Measurements from ENCODE around the gene NAE1.
"Not testable (repeated sequence)": the region's sequence is repeated elsewhere in the genome, so short reads cannot be mapped to it uniquely, and the experiment has no call there.

NAE1 gene

GRCh38 chr16:66830422-66831404, at the start of gene NAE1:
NAE1 (minus strand) TSS chr16:66830976; CDS start chr16:66830899, 77 bp downstream.
- H3K4me1 ChIP-seq (ENCODE audit: control insufficient read depth in 5 of 5, insufficient read depth in 5 of 5, low read length in 5 of 5): peaks cover 3 to 21% (median 16%) of the 10 kb centered on the region in 5 donors
- peak within 1 kb of the TSS in 4 of 5 donors; percentile 76 to 86 (median 81) for H3K9ac ChIP-seq (ENCODE audit: low read length in 5 of 5)
- no peak within 1 kb of the TSS for H3K27ac ChIP-seq (ENCODE audit: low read depth, low read length)

GRCh38 chr16:66878067-66878466, 47.3 kb upstream of the NAE1 start:
- H3K36me3 ChIP-seq (ENCODE audit: control insufficient read depth in 5 of 5, insufficient read depth in 5 of 5, low read length in 5 of 5): no peaks in the 10 kb centered on the region
- no peaks in the 10 kb centered on the region for H3K27me3 ChIP-seq (ENCODE audit: control insufficient read depth in 5 of 5, insufficient read depth in 4 of 5, low read length in 5 of 5)
- no peak overlapping the region for H3K9ac ChIP-seq (ENCODE audit: low read length in 5 of 5)
- H3K27ac ChIP-seq (ENCODE audit: low read depth, low read length): no peak overlapping the region
- H3K4me1 ChIP-seq (ENCODE audit: control insufficient read depth in 5 of 5, insufficient read depth in 5 of 5, low read length in 5 of 5): peaks cover 0 to 43% (median 26%) of the 10 kb centered on the region in 5 donors
- H3K4me3 ChIP-seq (ENCODE audit: low read depth in 1 of 5, low read length in 5 of 5): no peak overlapping the region
- no peaks in the 10 kb centered on the region for H3K9me3 ChIP-seq (ENCODE audit: control insufficient read depth in 5 of 5, low read length in 5 of 5)

More at GRCh38 chr16:66830422-66831404, at the start of gene NAE1:
- Histone ChIP-seq H3K36me3 (ENCODE audit: control insufficient read depth in 5 of 5, insufficient read depth in 5 of 5, low read length in 5 of 5) (peaks cover 11 to 24% (median 12%) of the 10 kb centered on the region in 5 donors), H3K27me3 (ENCODE audit: control insufficient read depth in 5 of 5, insufficient read depth in 4 of 5, low read length in 5 of 5) (no peaks in the 10 kb centered on the region), H3K4me3 (ENCODE audit: low read depth in 1 of 5, low read length in 5 of 5) (peak within 1 kb of the TSS; percentile 32 to 87 (median 80)), H3K9me3 (ENCODE audit: control insufficient read depth in 5 of 5, low read length in 5 of 5) (no peaks in the 10 kb centered on the region)

- H3K4me3 ChIP-seq (ENCODE audit: low read depth in 1 of 5, low read length in 5 of 5): no peak overlapping the region
- no peak overlapping the region for H3K27ac ChIP-seq (ENCODE audit: low read depth, low read length)
- H3K36me3 ChIP-seq (ENCODE audit: control insufficient read depth in 5 of 5, insufficient read depth in 5 of 5, low read length in 5 of 5): no peaks in the 10 kb centered on the region
- H3K27me3 ChIP-seq (ENCODE audit: control insufficient read depth in 5 of 5, insufficient read depth in 4 of 5, low read length in 5 of 5): no peaks in the 10 kb centered on the region
- H3K9me3 ChIP-seq (ENCODE audit: control insufficient read depth in 5 of 5, low read length in 5 of 5): no peaks in the 10 kb centered on the region
- H3K9ac ChIP-seq (ENCODE audit: low read length in 5 of 5): no peak overlapping the region
- peaks cover 0 to 22% (median 18%) of the 10 kb centered on the region in 5 donors for H3K4me1 ChIP-seq (ENCODE audit: control insufficient read depth in 5 of 5, insufficient read depth in 5 of 5, low read length in 5 of 5)
Measured at GRCh38 chr16:66874079-66874775, 43.5 kb upstream of the NAE1 start.

GRCh38 chr16:66873685-66874055, 42.9 kb upstream of the NAE1 start:
- Histone ChIP-seq H3K9me3 (ENCODE audit: control insufficient read depth in 5 of 5, low read length in 5 of 5) (no peaks in the 10 kb centered on the region), H3K9ac (ENCODE audit: low read length in 5 of 5) (no peak overlapping the region), H3K4me1 (ENCODE audit: control insufficient read depth in 5 of 5, insufficient read depth in 5 of 5, low read length in 5 of 5) (peaks cover 0 to 22% (median 18%) of the 10 kb centered on the region in 5 donors), H3K27ac (ENCODE audit: low read depth, low read length) (no peak overlapping the region), H3K27me3 (ENCODE audit: control insufficient read depth in 5 of 5, insufficient read depth in 4 of 5, low read length in 5 of 5) (no peaks in the 10 kb centered on the region), H3K4me3 (ENCODE audit: low read depth in 1 of 5, low read length in 5 of 5) (peak overlapping the region in 1 of 5 donors; percentile 42), H3K36me3 (ENCODE audit: control insufficient read depth in 5 of 5, insufficient read depth in 5 of 5, low read length in 5 of 5) (no peaks in the 10 kb centered on the region)

GRCh38 chr16:66872943-66873684, 42.3 kb upstream of the NAE1 start:
- Histone ChIP-seq H3K27me3 (ENCODE audit: control insufficient read depth in 5 of 5, insufficient read depth in 4 of 5, low read length in 5 of 5) (no peaks in the 10 kb centered on the region), H3K4me1 (ENCODE audit: control insufficient read depth in 5 of 5, insufficient read depth in 5 of 5, low read length in 5 of 5) (peaks cover 0 to 20% (median 18%) of the 10 kb centered on the region in 5 donors), H3K4me3 (ENCODE audit: low read depth in 1 of 5, low read length in 5 of 5) (peak overlapping the region; percentile 44 to 72 (median 60)), H3K9me3 (ENCODE audit: control insufficient read depth in 5 of 5, low read length in 5 of 5) (no peaks in the 10 kb centered on the region), H3K9ac (ENCODE audit: low read length in 5 of 5) (peak overlapping the region in 3 of 5 donors; percentile 12 to 61 (median 57)), H3K27ac (ENCODE audit: low read depth, low read length) (no peak overlapping the region), H3K36me3 (ENCODE audit: control insufficient read depth in 5 of 5, insufficient read depth in 5 of 5, low read length in 5 of 5) (no peaks in the 10 kb centered on the region)

GRCh38 chr16:66872559-66872942, 41.8 kb upstream of the NAE1 start:
- peaks cover 0 to 18% (median 16%) of the 10 kb centered on the region in 5 donors for H3K4me1 ChIP-seq (ENCODE audit: control insufficient read depth in 5 of 5, insufficient read depth in 5 of 5, low read length in 5 of 5)
- H3K9me3 ChIP-seq (ENCODE audit: control insufficient read depth in 5 of 5, low read length in 5 of 5): no peaks in the 10 kb centered on the region
- no peaks in the 10 kb centered on the region for H3K27me3 ChIP-seq (ENCODE audit: control insufficient read depth in 5 of 5, insufficient read depth in 4 of 5, low read length in 5 of 5)
- peak overlapping the region in 2 of 5 donors; percentile 53 to 57 for H3K9ac ChIP-seq (ENCODE audit: low read length in 5 of 5)
- H3K4me3 ChIP-seq (ENCODE audit: low read depth in 1 of 5, low read length in 5 of 5): peak overlapping the region; percentile 44 to 72 (median 60)
- no peak overlapping the region for H3K27ac ChIP-seq (ENCODE audit: low read depth, low read length)
- H3K36me3 ChIP-seq (ENCODE audit: control insufficient read depth in 5 of 5, insufficient read depth in 5 of 5, low read length in 5 of 5): no peaks in the 10 kb centered on the region

GRCh38 chr16:66871840-66872239, 41.1 kb upstream of the NAE1 start:
- H3K9ac ChIP-seq (ENCODE audit: low read length in 5 of 5): no peak overlapping the region
- H3K27ac ChIP-seq (ENCODE audit: low read depth, low read length): no peak overlapping the region
- H3K36me3 ChIP-seq (ENCODE audit: control insufficient read depth in 5 of 5, insufficient read depth in 5 of 5, low read length in 5 of 5): no peaks in the 10 kb centered on the region
- no peaks in the 10 kb centered on the region for H3K27me3 ChIP-seq (ENCODE audit: control insufficient read depth in 5 of 5, insufficient read depth in 4 of 5, low read length in 5 of 5)
- no peak overlapping the region for H3K4me3 ChIP-seq (ENCODE audit: low read depth in 1 of 5, low read length in 5 of 5)
- peaks cover 0 to 18% (median 16%) of the 10 kb centered on the region in 5 donors for H3K4me1 ChIP-seq (ENCODE audit: control insufficient read depth in 5 of 5, insufficient read depth in 5 of 5, low read length in 5 of 5)
- no peaks in the 10 kb centered on the region for H3K9me3 ChIP-seq (ENCODE audit: control insufficient read depth in 5 of 5, low read length in 5 of 5)

- not testable (repeated sequence) for H3K27ac ChIP-seq (ENCODE audit: low read depth, low read length); H3K9ac ChIP-seq (ENCODE audit: low read length in 5 of 5); H3K9me3 ChIP-seq (ENCODE audit: control insufficient read depth in 5 of 5, low read length in 5 of 5); H3K27me3 ChIP-seq (ENCODE audit: control insufficient read depth in 5 of 5, insufficient read depth in 4 of 5, low read length in 5 of 5); H3K36me3 ChIP-seq (ENCODE audit: control insufficient read depth in 5 of 5, insufficient read depth in 5 of 5, low read length in 5 of 5); H3K4me3 ChIP-seq (ENCODE audit: low read depth in 1 of 5, low read length in 5 of 5)
- H3K4me1 ChIP-seq (ENCODE audit: control insufficient read depth in 5 of 5, insufficient read depth in 5 of 5, low read length in 5 of 5): peaks cover 0 to 18% (median 16%) of the 10 kb centered on the region in 5 donors
Measured at GRCh38 chr16:66871363-66871762, 40.6 kb upstream of the NAE1 start.

- no peak overlapping the region for H3K9ac ChIP-seq (ENCODE audit: low read length in 5 of 5)
- H3K9me3 ChIP-seq (ENCODE audit: control insufficient read depth in 5 of 5, low read length in 5 of 5): no peaks in the 10 kb centered on the region
- no peak overlapping the region for H3K4me3 ChIP-seq (ENCODE audit: low read depth in 1 of 5, low read length in 5 of 5)
- peaks cover 0 to 16% (median 13%) of the 10 kb centered on the region in 5 donors for H3K4me1 ChIP-seq (ENCODE audit: control insufficient read depth in 5 of 5, insufficient read depth in 5 of 5, low read length in 5 of 5)
- H3K27me3 ChIP-seq (ENCODE audit: control insufficient read depth in 5 of 5, insufficient read depth in 4 of 5, low read length in 5 of 5): no peaks in the 10 kb centered on the region
- H3K27ac ChIP-seq (ENCODE audit: low read depth, low read length): no peak overlapping the region
- H3K36me3 ChIP-seq (ENCODE audit: control insufficient read depth in 5 of 5, insufficient read depth in 5 of 5, low read length in 5 of 5): no peaks in the 10 kb centered on the region
Measured at GRCh38 chr16:66869424-66869823, 38.6 kb upstream of the NAE1 start.

All from subcutaneous abdominal adipose tissue (tissue), 5 donors.